HEK293 (cell line): Measurements from ENCODE around the gene HOXD10.

ENCODE experiments used
- ATF2 ChIP-seq: fragments of 450-650 bp; formaldehyde crosslinking; IDR thresholded peaks from 2 replicates; pipeline ENCODE4 v1.5.1; 2016; ENCODE audit warnings: missing biosample characterization, missing genetic modification characterization, low read depth
- BCL11A ChIP-seq: fragments of 450-650 bp; formaldehyde crosslinking; IDR thresholded peaks from 2 replicates; pipeline ENCODE4 v1.5.1; 2016; ENCODE audit warnings: low read depth, missing biosample characterization, missing genetic modification characterization
- HOXA7 ChIP-seq: sonication (generic); formaldehyde crosslinking; IDR thresholded peaks from 2 replicates; pipeline ENCODE4 v1.8.1; 2022; ENCODE audit warnings: missing genetic modification reagents, borderline replicate concordance
- KLF16 ChIP-seq: fragments of 450-650 bp; formaldehyde crosslinking; IDR thresholded peaks from 2 replicates; pipeline ENCODE4 v1.5.1; 2017; ENCODE audit warnings: missing biosample characterization, missing genetic modification characterization
- MEIS1 ChIP-seq: sonication (generic); formaldehyde crosslinking; IDR thresholded peaks from 2 replicates; pipeline ENCODE4 v1.8.1; 2022; ENCODE audit warnings: missing genetic modification reagents, mild to moderate bottlenecking, borderline replicate concordance
- TCF7L2 ChIP-seq: IDR thresholded peaks from 2 replicates; pipeline ENCODE4 v1.6.1; 2011; ENCODE audit warnings: low read depth, mild to moderate bottlenecking, inconsistent platforms, low read length, moderate library complexity, borderline replicate concordance
- YY2 ChIP-seq: fragments of 450-650 bp; formaldehyde crosslinking; IDR thresholded peaks from 2 replicates; pipeline ENCODE4 v1.5.1; 2016; ENCODE audit warnings: missing biosample characterization, missing genetic modification characterization
- ZBTB17 ChIP-seq: fragments of 450-650 bp; formaldehyde crosslinking; IDR thresholded peaks from 2 replicates; pipeline ENCODE4 v1.5.1; 2016; ENCODE audit warnings: missing biosample characterization, missing genetic modification characterization
- ZEB2 ChIP-seq: fragments of 450-650 bp; formaldehyde crosslinking; IDR thresholded peaks from 2 replicates; pipeline ENCODE4 v1.5.1; 2016; ENCODE audit warnings: missing biosample characterization, missing genetic modification characterization
- ZNF133 ChIP-seq: fragments of 450-650 bp; formaldehyde crosslinking; IDR thresholded peaks from 2 replicates; pipeline ENCODE4 v1.5.1; 2016; ENCODE audit warnings: missing biosample characterization, missing genetic modification characterization
- ZNF16 ChIP-seq: fragments of 450-650 bp; formaldehyde crosslinking; IDR thresholded peaks from 2 replicates; pipeline ENCODE4 v1.5.1; 2016; ENCODE audit warnings: low read depth, missing biosample characterization, missing genetic modification characterization
- ZNF18 ChIP-seq: fragments of 450-650 bp; formaldehyde crosslinking; IDR thresholded peaks from 2 replicates; pipeline ENCODE4 v1.5.1; 2016; ENCODE audit warnings: missing biosample characterization, missing genetic modification characterization
- ZNF184 ChIP-seq: fragments of 450-650 bp; IDR thresholded peaks from 2 replicates; pipeline ENCODE4 v1.5.1; 2018; ENCODE audit warnings: missing biosample characterization, mild to moderate bottlenecking, missing genetic modification characterization
- ZNF202 ChIP-seq: fragments of 450-650 bp; formaldehyde crosslinking; IDR thresholded peaks from 2 replicates; pipeline ENCODE4 v1.5.1; 2016; ENCODE audit warnings: missing biosample characterization, missing genetic modification characterization, borderline replicate concordance
- ZNF280D ChIP-seq: fragments of 450-650 bp; formaldehyde crosslinking; IDR thresholded peaks from 2 replicates; pipeline ENCODE4 v1.5.1; 2016; ENCODE audit warnings: missing biosample characterization, missing genetic modification characterization
- ZNF302 ChIP-seq: fragments of 450-650 bp; formaldehyde crosslinking; IDR thresholded peaks from 2 replicates; pipeline ENCODE4 v1.5.1; 2016; ENCODE audit warnings: missing biosample characterization, missing genetic modification characterization, low read depth
- ZNF311 ChIP-seq: fragments of 450-650 bp; formaldehyde crosslinking; IDR thresholded peaks from 2 replicates; pipeline ENCODE4 v1.5.1; 2017; ENCODE audit warnings: missing biosample characterization, missing genetic modification characterization, borderline replicate concordance
- ZNF501 ChIP-seq: fragments of 450-650 bp; formaldehyde crosslinking; IDR thresholded peaks from 2 replicates; pipeline ENCODE4 v1.5.1; 2016; ENCODE audit warnings: missing biosample characterization, missing genetic modification characterization
- ZNF518A ChIP-seq: fragments of 450-650 bp; formaldehyde crosslinking; conservative IDR thresholded peaks from 2 replicates; pipeline ENCODE4 v1.5.1; 2016; ENCODE audit warnings: low read depth, missing biosample characterization, missing genetic modification characterization
- ZNF624 ChIP-seq: fragments of 450-650 bp; formaldehyde crosslinking; IDR thresholded peaks from 2 replicates; pipeline ENCODE4 v1.5.1; 2017; ENCODE audit warnings: missing biosample characterization, missing genetic modification characterization
- ZNF654 ChIP-seq: fragments of 450-650 bp; formaldehyde crosslinking; IDR thresholded peaks from 2 replicates; pipeline ENCODE4 v1.5.1; 2016; ENCODE audit warnings: low read depth, missing biosample characterization, missing genetic modification characterization
- ZNF660 ChIP-seq: fragments of 450-650 bp; IDR thresholded peaks from 2 replicates; pipeline ENCODE4 v1.5.1; 2018; ENCODE audit warnings: missing biosample characterization, mild to moderate bottlenecking, missing genetic modification characterization
- ZNF704 ChIP-seq: fragments of 450-650 bp; formaldehyde crosslinking; IDR thresholded peaks from 2 replicates; pipeline ENCODE4 v1.5.1; 2016; ENCODE audit warnings: missing biosample characterization, missing genetic modification characterization
- ZNF791 ChIP-seq: fragments of 450-650 bp; formaldehyde crosslinking; IDR thresholded peaks from 2 replicates; pipeline ENCODE4 v1.5.1; 2016; ENCODE audit warnings: missing biosample characterization, missing genetic modification characterization
- ZSCAN4 ChIP-seq: fragments of 450-650 bp; formaldehyde crosslinking; IDR thresholded peaks from 2 replicates; pipeline ENCODE4 v1.5.1; 2017; ENCODE audit warnings: missing biosample characterization, missing genetic modification characterization
- ZXDB ChIP-seq: fragments of 450-650 bp; formaldehyde crosslinking; IDR thresholded peaks from 2 replicates; pipeline ENCODE4 v1.5.1; 2016; ENCODE audit warnings: missing biosample characterization, missing genetic modification characterization

Gene HOXD10

GRCh38 chr2:176096986-176097819 lies 19.4 kb upstream of the HOXD10 start (continued):
- TF ChIP-seq ZNF624 (tag by site-specific recombination) (no peak), ZNF184 (tag by site-specific recombination) (no peak), BCL11A (tag by site-specific recombination) (0 out of 2 replicates have a peak, but pooled peaks have one; percentile 40), ZBTB17 (tag by site-specific recombination) (peak; percentile 85; the same call in 1 of the 2 replicates), ZXDB (tag by site-specific recombination) (peak; percentile 58), KLF16 (tag by site-specific recombination) (0 out of 2 replicates have a peak, but pooled peaks have one; percentile 15), ATF2 (tag by site-specific recombination) (no peak), ZNF660 (tag by site-specific recombination) (peak; percentile 74; the same call in 1 of the 2 replicates), ZNF791 (tag by site-specific recombination) (no peak), TCF7L2 (peak; percentile 86), ZNF18 (no peak), HOXA7 (CRISPR knock-in tag) (no peak), YY2 (tag by site-specific recombination) (no peak), ZEB2 (0 out of 2 replicates have a peak, but pooled peaks have one; percentile 31), ZNF280D (tag by site-specific recombination) (no peak), ZSCAN4 (no peak), ZNF704 (tag by site-specific recombination) (no peak), ZNF16 (tag by site-specific recombination) (no peak), ZNF202 (no peak), ZNF518A (tag by site-specific recombination) (no peak), ZNF654 (tag by site-specific recombination) (peak; percentile 86), ZNF302 (tag by site-specific recombination) (no peak), ZNF501 (tag by site-specific recombination) (0 out of 2 replicates have a peak, but pooled peaks have one; percentile 42), ZNF133 (no peak), ZNF311 (tag by site-specific recombination) (no peak), MEIS1 (CRISPR knock-in tag) (no peak)
